Measurements from ENCODE around the gene SART3. TPM values are rescaled to one million over a fixed set of nuclear protein-coding genes. Genes with fewer than 3 reads are reported as not detected.
A peak's percentile ranks its signal among the peaks of the same experiment; 100 is the strongest.

SART3 gene
- total and polyA plus RNA-seq, 10 of the 15 experiments (the other 5 are each of a cell fraction or from before 2014, with no cell fraction given) = 8.8 to 179 (median 54.9) TPM

DNA sequence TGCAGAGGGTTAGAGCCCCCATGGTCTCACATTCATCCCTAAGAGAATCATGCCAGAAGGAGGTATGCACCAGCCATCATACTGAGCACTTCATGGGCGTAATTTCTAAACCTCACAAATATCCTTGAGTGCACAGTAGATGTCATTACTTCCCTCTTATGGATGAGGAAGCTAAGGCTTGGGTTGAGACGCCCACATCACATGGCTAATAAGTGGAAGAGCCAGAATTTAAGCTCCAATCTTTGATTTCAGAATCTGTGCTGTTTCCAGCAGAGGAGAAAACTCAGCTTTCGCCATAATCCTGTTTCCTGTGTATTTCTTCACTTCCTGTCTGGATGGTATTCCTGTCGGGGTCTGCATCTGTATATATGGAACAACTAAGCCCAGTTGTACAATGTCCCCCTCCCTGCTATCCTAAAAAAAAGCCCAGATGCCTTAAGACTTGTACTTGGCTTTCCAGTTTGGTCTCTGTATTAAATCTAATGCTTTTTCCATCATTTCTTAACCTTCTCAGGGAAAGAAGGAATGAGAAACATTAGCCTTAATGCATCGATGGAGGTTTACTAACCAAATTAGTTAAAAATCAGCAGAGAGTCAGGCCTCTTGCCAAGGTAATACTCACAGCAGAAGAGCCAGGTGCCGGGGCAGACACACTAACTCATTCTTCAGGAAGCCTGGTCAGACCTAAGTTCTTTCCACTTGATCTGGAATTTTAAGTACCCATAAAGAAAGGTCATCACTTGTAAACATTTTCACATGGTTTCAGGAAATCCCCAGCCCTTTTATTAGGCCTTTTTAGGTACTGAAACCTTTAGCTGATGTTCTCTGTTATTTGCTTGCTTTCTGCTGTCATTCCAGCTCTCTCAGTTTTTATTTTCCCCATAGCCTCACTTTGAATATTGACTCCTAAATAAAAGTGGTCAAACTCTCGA is 6.7 kb upstream of the SART3 start (continued):
- TF ChIP-seq MXI1 (IDR thresholded peaks at IDR 0.05; ENCODE audit: low read depth, low read length) = peak; percentile 47; the same call in 1 of the 2 replicates
- TF ChIP-seq, protein P1, sequence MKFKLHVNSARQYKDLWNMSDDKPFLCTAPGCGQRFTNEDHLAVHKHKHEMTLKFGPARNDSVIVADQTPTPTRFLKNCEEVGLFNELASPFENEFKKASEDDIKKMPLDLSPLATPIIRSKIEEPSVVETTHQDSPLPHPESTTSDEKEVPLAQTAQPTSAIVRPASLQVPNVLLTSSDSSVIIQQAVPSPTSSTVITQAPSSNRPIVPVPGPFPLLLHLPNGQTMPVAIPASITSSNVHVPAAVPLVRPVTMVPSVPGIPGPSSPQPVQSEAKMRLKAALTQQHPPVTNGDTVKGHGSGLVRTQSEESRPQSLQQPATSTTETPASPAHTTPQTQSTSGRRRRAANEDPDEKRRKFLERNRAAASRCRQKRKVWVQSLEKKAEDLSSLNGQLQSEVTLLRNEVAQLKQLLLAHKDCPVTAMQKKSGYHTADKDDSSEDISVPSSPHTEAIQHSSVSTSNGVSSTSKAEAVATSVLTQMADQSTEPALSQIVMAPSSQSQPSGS (IDR thresholded peaks at IDR 0.05; ENCODE audit: low read length) = no peak
- peak; percentile 76 to 89; a peak in 3 of 4 replicates for TF ChIP-seq EP300 (IDR thresholded peaks at IDR 0.05; ENCODE audit: borderline replicate concordance in 1 of 2, control insufficient read depth in 1 of 2, low read depth in 2 of 2, low read length in 2 of 2)
- TF ChIP-seq RUNX3 (IDR thresholded peaks at IDR 0.05; ENCODE audit: low read length) = no peak
- TF ChIP-seq BHLHE40 (IDR thresholded peaks at IDR 0.05; ENCODE audit: borderline replicate concordance in 1 of 2, low read depth in 2 of 2, low read length in 1 of 2) = peak; percentile 5 to 48; a peak in 2 of 4 replicates
- TF ChIP-seq RAD51 (IDR thresholded peaks at IDR 0.05) = peak; percentile 39; the same call in 1 of the 2 replicates
- peak; percentile 52; the same call in 1 of the 2 replicates for TF ChIP-seq SPI1 (IDR thresholded peaks at IDR 0.05; ENCODE audit: borderline replicate concordance, insufficient read depth, low read depth, low read length)
- 0 out of 2 replicates have a peak, but pooled peaks have one; percentile 26 for TF ChIP-seq SMARCA5 (IDR thresholded peaks at IDR 0.05)
- peak; percentile 76 for TF ChIP-seq BCL11A (IDR thresholded peaks at IDR 0.05; ENCODE audit: low read depth, low read length)
- peak; percentile 74 for TF ChIP-seq IKZF1 (conservative IDR thresholded peaks at IDR 0.05)
- no peak for TF ChIP-seq CHD1 (IDR thresholded peaks at IDR 0.05; ENCODE audit: low read depth, low read length)
- peak; percentile 62 for TF ChIP-seq EED (IDR thresholded peaks at IDR 0.05; ENCODE audit: low read depth)
- peak; percentile 14; the same call in 1 of the 2 replicates for TF ChIP-seq STAT3 (IDR thresholded peaks at IDR 0.05; ENCODE audit: low read depth, low read length)
- TF ChIP-seq, protein P2, sequence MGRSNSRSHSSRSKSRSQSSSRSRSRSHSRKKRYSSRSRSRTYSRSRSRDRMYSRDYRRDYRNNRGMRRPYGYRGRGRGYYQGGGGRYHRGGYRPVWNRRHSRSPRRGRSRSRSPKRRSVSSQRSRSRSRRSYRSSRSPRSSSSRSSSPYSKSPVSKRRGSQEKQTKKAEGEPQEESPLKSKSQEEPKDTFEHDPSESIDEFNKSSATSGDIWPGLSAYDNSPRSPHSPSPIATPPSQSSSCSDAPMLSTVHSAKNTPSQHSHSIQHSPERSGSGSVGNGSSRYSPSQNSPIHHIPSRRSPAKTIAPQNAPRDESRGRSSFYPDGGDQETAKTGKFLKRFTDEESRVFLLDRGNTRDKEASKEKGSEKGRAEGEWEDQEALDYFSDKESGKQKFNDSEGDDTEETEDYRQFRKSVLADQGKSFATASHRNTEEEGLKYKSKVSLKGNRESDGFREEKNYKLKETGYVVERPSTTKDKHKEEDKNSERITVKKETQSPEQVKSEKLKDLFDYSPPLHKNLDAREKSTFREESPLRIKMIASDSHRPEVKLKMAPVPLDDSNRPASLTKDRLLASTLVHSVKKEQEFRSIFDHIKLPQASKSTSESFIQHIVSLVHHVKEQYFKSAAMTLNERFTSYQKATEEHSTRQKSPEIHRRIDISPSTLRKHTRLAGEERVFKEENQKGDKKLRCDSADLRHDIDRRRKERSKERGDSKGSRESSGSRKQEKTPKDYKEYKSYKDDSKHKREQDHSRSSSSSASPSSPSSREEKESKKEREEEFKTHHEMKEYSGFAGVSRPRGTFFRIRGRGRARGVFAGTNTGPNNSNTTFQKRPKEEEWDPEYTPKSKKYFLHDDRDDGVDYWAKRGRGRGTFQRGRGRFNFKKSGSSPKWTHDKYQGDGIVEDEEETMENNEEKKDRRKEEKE (IDR thresholded peaks at IDR 0.05) = no peak
- TF ChIP-seq, protein P3, sequence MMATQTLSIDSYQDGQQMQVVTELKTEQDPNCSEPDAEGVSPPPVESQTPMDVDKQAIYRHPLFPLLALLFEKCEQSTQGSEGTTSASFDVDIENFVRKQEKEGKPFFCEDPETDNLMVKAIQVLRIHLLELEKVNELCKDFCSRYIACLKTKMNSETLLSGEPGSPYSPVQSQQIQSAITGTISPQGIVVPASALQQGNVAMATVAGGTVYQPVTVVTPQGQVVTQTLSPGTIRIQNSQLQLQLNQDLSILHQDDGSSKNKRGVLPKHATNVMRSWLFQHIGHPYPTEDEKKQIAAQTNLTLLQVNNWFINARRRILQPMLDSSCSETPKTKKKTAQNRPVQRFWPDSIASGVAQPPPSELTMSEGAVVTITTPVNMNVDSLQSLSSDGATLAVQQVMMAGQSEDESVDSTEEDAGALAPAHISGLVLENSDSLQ (IDR thresholded peaks at IDR 0.05) = peak; percentile 70
- no peak; the same call in 1 of the 2 replicates for TF ChIP-seq PAX8 (IDR thresholded peaks at IDR 0.05)
- TF ChIP-seq, protein P4, sequence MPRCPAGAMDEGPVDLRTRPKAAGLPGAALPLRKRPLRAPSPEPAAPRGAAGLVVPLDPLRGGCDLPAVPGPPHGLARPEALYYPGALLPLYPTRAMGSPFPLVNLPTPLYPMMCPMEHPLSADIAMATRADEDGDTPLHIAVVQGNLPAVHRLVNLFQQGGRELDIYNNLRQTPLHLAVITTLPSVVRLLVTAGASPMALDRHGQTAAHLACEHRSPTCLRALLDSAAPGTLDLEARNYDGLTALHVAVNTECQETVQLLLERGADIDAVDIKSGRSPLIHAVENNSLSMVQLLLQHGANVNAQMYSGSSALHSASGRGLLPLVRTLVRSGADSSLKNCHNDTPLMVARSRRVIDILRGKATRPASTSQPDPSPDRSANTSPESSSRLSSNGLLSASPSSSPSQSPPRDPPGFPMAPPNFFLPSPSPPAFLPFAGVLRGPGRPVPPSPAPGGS (IDR thresholded peaks at IDR 0.05; ENCODE audit: borderline replicate concordance, insufficient read depth, low read depth, low read length, poor library complexity, severe bottlenecking) = peak; percentile 59
- 0 out of 2 replicates have a peak, but pooled peaks have one; percentile 33 for TF ChIP-seq CREM (IDR thresholded peaks at IDR 0.05; ENCODE audit: low read depth)
- TF ChIP-seq ZNF384 (IDR thresholded peaks at IDR 0.05; ENCODE audit: borderline replicate concordance, low read depth, low read length) = no peak
- peak; percentile 65 for TF ChIP-seq POLR2AphosphoS5 (IDR thresholded peaks at IDR 0.05; ENCODE audit: low read length)
- peak; percentile 69 for TF ChIP-seq MTA2 (IDR thresholded peaks at IDR 0.05; ENCODE audit: low read depth)

Measured in GM12878 (cell line).